Measurements from ENCODE around the gene ELF4.

GRCh38 chrX:130060122-130061069 is 49.9 kb downstream of the ELF4 start:
- TF ChIP-seq EZH2phosphoT487 (IDR thresholded peaks at IDR 0.05; ENCODE audit: unreplicated experiment) = no peak
- TF ChIP-seq EZH2 (IDR thresholded peaks at IDR 0.05; ENCODE audit: low read depth, unreplicated experiment) = no peak
- TF ChIP-seq REST (IDR thresholded peaks at IDR 0.05; ENCODE audit: unreplicated experiment) = no peak
- 0 out of 2 replicates have a peak, but pooled peaks have one; percentile 3 for TF ChIP-seq CREB1 (CRISPR knock-in tag; IDR thresholded peaks at IDR 0.05; ENCODE audit: low read depth)
- peak; percentile 46 to 82 for TF ChIP-seq CTCF (conservative IDR thresholded peaks at IDR 0.05; ENCODE audit: low read depth in 2 of 2)
- no peak for TF ChIP-seq NANOG (IDR thresholded peaks at IDR 0.05; ENCODE audit: borderline replicate concordance)
